K562 (cell line): ENCODE results near the gene FBXO11.

Source experiments
- BHLHE40 ChIP-seq: IDR thresholded peaks from 2 replicates; pipeline ENCODE4 v1.6.1; 2011; ENCODE audit warnings: low read length, improper control_type of control experiment
- CCNT2 ChIP-seq: IDR thresholded peaks from 2 replicates; pipeline ENCODE4 v1.6.1; 2011; ENCODE audit warnings: borderline replicate concordance, low read depth, mild to moderate bottlenecking, moderate library complexity, mixed read lengths, low read length; ENCODE audit not compliant: insufficient read length; ENCODE audit errors: extremely low read depth
- CEBPB ChIP-seq: fragments of 450-650 bp; IDR thresholded peaks from 2 replicates; pipeline ENCODE4 v1.6.1; 2016; ENCODE audit warnings: missing genetic modification characterization, missing compliant biosample characterization
- GABPA ChIP-seq: fragments of 200-800 bp; sonication (Bioruptor generic); conservative IDR thresholded peaks from 2 replicates; pipeline ENCODE4 v1.6.1; 2016; ENCODE audit warnings: low read depth, missing genetic modification characterization, missing compliant biosample characterization
- JUNB ChIP-seq: fragments of 450-650 bp; formaldehyde crosslinking; conservative IDR thresholded peaks from 2 replicates; pipeline ENCODE4 v1.4.0; 2020; ENCODE audit warnings: mild to moderate bottlenecking
- JUND ChIP-seq, 2 experiments: IDR thresholded peaks; 2 replicates in 1 of 2; 3 replicates in 1 of 2; pipeline ENCODE4 v1.6.1; 2011; ENCODE audit warnings: borderline replicate concordance in 2 of 2, low read depth in 2 of 2, low read length in 2 of 2, improper control_type of control experiment in 1 of 2, missing biosample characterization in 1 of 2, missing genetic modification characterization in 1 of 2, missing genetic modification reagents in 1 of 2
- POLR2A ChIP-seq: fragments of 450-650 bp; conservative IDR thresholded peaks from 2 replicates; pipeline ENCODE4 v1.6.1; 2016
- POU5F1 ChIP-seq: fragments of 150-350 bp; IDR thresholded peaks from 2 replicates; pipeline ENCODE4 v1.6.1; 2014; ENCODE audit warnings: borderline replicate concordance, low read length, low read depth, mild to moderate bottlenecking; ENCODE audit not compliant: partially characterized antibody
- REST ChIP-seq, 2 experiments: fragments of 450-650 bp; formaldehyde crosslinking in 1 of 2; IDR thresholded peaks; 2 replicates each; pipeline versions ENCODE4 v1.4.0 to v1.6.1; 2014 to 2020; ENCODE audit warnings: mild to moderate bottlenecking in 2 of 2, borderline replicate concordance in 1 of 2, low read depth in 1 of 2
- SIN3B ChIP-seq: fragments of 450-650 bp; IDR thresholded peaks from 2 replicates; pipeline ENCODE4 v1.6.1; 2017; ENCODE audit warnings: low read depth, mild to moderate bottlenecking, moderate library complexity
- TOE1 ChIP-seq, 2 experiments: fragments of 450-650 bp in 1 of 2; sonication (generic) in 1 of 2; formaldehyde crosslinking in 1 of 2; IDR thresholded peaks; 2 replicates each; pipeline versions ENCODE4 v1.7.1 to v1.8.0; 2016 to 2022; ENCODE audit warnings: borderline replicate concordance in 2 of 2, mild to moderate bottlenecking in 2 of 2, antibody characterized with exemption in 1 of 2, inconsistent platforms in 1 of 2, low read depth in 1 of 2, missing genetic modification reagents in 1 of 2, moderate library complexity in 1 of 2
- ZBTB7A ChIP-seq: IDR thresholded peaks from 2 replicates; pipeline ENCODE4 v1.6.1; 2011; ENCODE audit warnings: low read depth, mild to moderate bottlenecking, low read length, moderate library complexity, borderline replicate concordance; ENCODE audit not compliant: control insufficient read depth
- ZNF347 ChIP-seq: fragments of 450-650 bp; formaldehyde crosslinking; IDR thresholded peaks from 2 replicates; pipeline ENCODE4 v1.4.0; 2020; ENCODE audit warnings: low read depth, mild to moderate bottlenecking, moderate library complexity
- TF ChIP-seq, protein P1 (sequence below), 3 experiments: IDR thresholded peaks in 2 of 3; conservative IDR thresholded peaks in 1 of 3; 2 replicates each; pipeline ENCODE4 v1.5.1; 2011 to 2012; ENCODE audit warnings: low read length in 3 of 3, mild to moderate bottlenecking in 3 of 3, control low read depth in 2 of 3, improper control_type of control experiment in 1 of 3, inconsistent platforms in 1 of 3, low read depth in 1 of 3, mixed read lengths in 1 of 3, moderate library complexity in 1 of 3; ENCODE audit not compliant: insufficient read depth in 2 of 3

- TF ChIP-seq ZBTB7A (no peak), JUNB (CRISPR knock-in tag) (no peak), CCNT2 (no peak), GABPA (tag) (no peak), ZNF347 (CRISPR knock-in tag) (no peak), BHLHE40 (no peak), SIN3B (no peak), POU5F1 (no peak), JUND (IDR thresholded peaks at IDR 0.05; ENCODE audit: borderline replicate concordance, low read depth, low read length) (no peak), JUND (tag; IDR thresholded peaks at IDR 0.05; ENCODE audit: borderline replicate concordance, low read depth, low read length) (no peak), CEBPB (tag) (no peak), POLR2A (no peak), REST (IDR thresholded peaks at IDR 0.05; ENCODE audit: borderline replicate concordance) (no peak), REST (CRISPR knock-in tag; IDR thresholded peaks at IDR 0.05; ENCODE audit: low read depth) (no peak), TOE1 (IDR thresholded peaks at IDR 0.05; ENCODE audit: borderline replicate concordance) (no peak), TOE1 (CRISPR knock-in tag; IDR thresholded peaks at IDR 0.05; ENCODE audit: borderline replicate concordance, low read depth) (no peak)
- TF ChIP-seq, protein P1, sequence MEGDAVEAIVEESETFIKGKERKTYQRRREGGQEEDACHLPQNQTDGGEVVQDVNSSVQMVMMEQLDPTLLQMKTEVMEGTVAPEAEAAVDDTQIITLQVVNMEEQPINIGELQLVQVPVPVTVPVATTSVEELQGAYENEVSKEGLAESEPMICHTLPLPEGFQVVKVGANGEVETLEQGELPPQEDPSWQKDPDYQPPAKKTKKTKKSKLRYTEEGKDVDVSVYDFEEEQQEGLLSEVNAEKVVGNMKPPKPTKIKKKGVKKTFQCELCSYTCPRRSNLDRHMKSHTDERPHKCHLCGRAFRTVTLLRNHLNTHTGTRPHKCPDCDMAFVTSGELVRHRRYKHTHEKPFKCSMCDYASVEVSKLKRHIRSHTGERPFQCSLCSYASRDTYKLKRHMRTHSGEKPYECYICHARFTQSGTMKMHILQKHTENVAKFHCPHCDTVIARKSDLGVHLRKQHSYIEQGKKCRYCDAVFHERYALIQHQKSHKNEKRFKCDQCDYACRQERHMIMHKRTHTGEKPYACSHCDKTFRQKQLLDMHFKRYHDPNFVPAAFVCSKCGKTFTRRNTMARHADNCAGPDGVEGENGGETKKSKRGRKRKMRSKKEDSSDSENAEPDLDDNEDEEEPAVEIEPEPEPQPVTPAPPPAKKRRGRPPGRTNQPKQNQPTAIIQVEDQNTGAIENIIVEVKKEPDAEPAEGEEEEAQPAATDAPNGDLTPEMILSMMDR (IDR thresholded peaks at IDR 0.05 in 2 of 3, conservative IDR thresholded peaks at IDR 0.05 in 1 of 3; ENCODE audit: insufficient read depth in 2 of 3, low read depth in 1 of 3, low read length in 3 of 3) = no peak
Measured at GRCh38 chr2:47945046-47945781, 38.9 kb upstream of the FBXO11 start.
